Neural progenitor cell (in vitro differentiated cells): ENCODE measurements around the gene CCNG1. TPM values are rescaled to one million over a fixed set of nuclear protein-coding genes. Genes with fewer than 3 reads are reported as not detected.

Experiments used
- DNase-seq: peaks from one replicate; pipeline ENCODE4 v3.0.0-alpha.2; 2016; ENCODE audit warnings: low spot score
- H2AFZ ChIP-seq: fragments of 200-600 bp; sonication (generic); replicated peaks from 2 replicates; pipeline ENCODE4 v1.6.1; 2016; ENCODE audit warnings: antibody characterized with exemption
- H3F3A ChIP-seq: fragments of 200-600 bp; sonication (generic); 2 replicates; pipeline ENCODE4 v1.6.1; 2016; ENCODE audit warnings: antibody characterized with exemption, low read depth
- H3K27ac ChIP-seq: fragments of 200-600 bp; sonication (generic); 2 replicates; pipeline ENCODE4 v1.5.1; 2016; ENCODE audit warnings: mild to moderate bottlenecking
- H3K27me3 ChIP-seq: fragments of 200-600 bp; sonication (generic); 2 replicates; pipeline ENCODE4 v1.6.1; 2016; ENCODE audit warnings: mild to moderate bottlenecking, moderate library complexity
- H3K36me3 ChIP-seq: fragments of 200-600 bp; sonication (generic); 2 replicates; pipeline ENCODE4 v1.5.1; 2016
- H3K4me1 ChIP-seq: fragments of 200-600 bp; sonication (generic); 2 replicates; pipeline ENCODE4 v1.6.1; 2016; ENCODE audit warnings: mixed run types
- H3K4me2 ChIP-seq: fragments of 200-600 bp; sonication (generic); 2 replicates; pipeline ENCODE4 v1.6.1; 2016
- H3K4me3 ChIP-seq: fragments of 200-600 bp; sonication (generic); 2 replicates; pipeline ENCODE4 v1.5.1; 2016
- H3K79me2 ChIP-seq: fragments of 200-600 bp; sonication (generic); 2 replicates; pipeline ENCODE4 v1.6.1; 2016; ENCODE audit warnings: low read depth
- H3K9ac ChIP-seq: fragments of 200-600 bp; sonication (generic); 2 replicates; pipeline ENCODE4 v1.6.1; 2016
- H3K9me3 ChIP-seq: fragments of 200-600 bp; sonication (generic); 2 replicates; pipeline ENCODE4 v1.5.1; 2016; ENCODE audit warnings: low read depth
- H4K20me1 ChIP-seq: fragments of 200-600 bp; sonication (generic); 2 replicates; pipeline ENCODE4 v1.6.1; 2016; ENCODE audit warnings: low read depth
- H3K27ac Mint-ChIP-seq: 3 replicates; pipeline ENCODE4 v1.8.0; 2021; ENCODE audit warnings: mixed read lengths
- H3K27me3 Mint-ChIP-seq: 2 replicates; pipeline ENCODE4 v1.8.0; 2022; ENCODE audit warnings: low read depth, mild to moderate bottlenecking, inconsistent platforms, moderate library complexity, mixed read lengths; ENCODE audit not compliant: insufficient read depth
- H3K36me3 Mint-ChIP-seq: 3 replicates; pipeline ENCODE4 v1.8.0; 2021; ENCODE audit warnings: mixed read lengths
- H3K4me1 Mint-ChIP-seq: 3 replicates; pipeline ENCODE4 v1.8.0; 2021; ENCODE audit warnings: mixed read lengths
- H3K4me3 Mint-ChIP-seq: 3 replicates; pipeline ENCODE4 v1.8.0; 2021; ENCODE audit warnings: mild to moderate bottlenecking, moderate library complexity, mixed read lengths
- H3K9me3 Mint-ChIP-seq: 3 replicates; pipeline ENCODE4 v1.8.0; 2020; ENCODE audit warnings: mixed read lengths
- CTCF ChIP-seq: fragments of 200-600 bp; sonication (generic); IDR thresholded peaks from 2 replicates; pipeline ENCODE4 v1.5.1; 2017; ENCODE audit warnings: antibody characterized with exemption, mild to moderate bottlenecking
- EZH2 ChIP-seq: fragments of 200-600 bp; sonication (generic); IDR thresholded peaks from 2 replicates; pipeline ENCODE4 v1.6.1; 2017; ENCODE audit warnings: antibody characterized with exemption, mild to moderate bottlenecking, moderate library complexity
- EZH2phosphoT487 ChIP-seq: fragments of 200-600 bp; sonication (generic); IDR thresholded peaks from 2 replicates; pipeline ENCODE4 v1.6.1; 2017; ENCODE audit warnings: antibody characterized with exemption
- total RNA-seq: library from RNA; depleted of rRNA; stranded (reverse); fragments of >200 nt; gene quantifications from 2 replicates; pipeline ENCODE4 v1.2.3, GENCODE V29; 2015; ENCODE audit warnings: low replicate concordance

CCNG1 gene
- total RNA-seq, 1 donor from 2014 or later = 933 TPM

- H3K4me1 Mint-ChIP-seq = peaks cover 18% of the 10 kb centered on the region
Observed at GRCh38 chr5:163432544-163432943, 4.9 kb upstream of the CCNG1 start.

GRCh38 chr5:163433271-163433670 is 4.1 kb upstream of the CCNG1 start:
- H2AFZ ChIP-seq = no peak overlapping the region
- no peak overlapping the region for H3K4me3 ChIP-seq
- no peaks in the 10 kb centered on the region for H3K27me3 ChIP-seq
- peaks cover 13% of the 10 kb centered on the region for H3K79me2 ChIP-seq
- peaks cover 4% of the 10 kb centered on the region for H4K20me1 ChIP-seq
- no peaks in the 10 kb centered on the region for H3K9me3 Mint-ChIP-seq
- TF ChIP-seq EZH2phosphoT487 (no peak), CTCF (no peak), EZH2 (no peak)
- peak; percentile 64 for DNase-seq
- no peak overlapping the region for H3K9ac ChIP-seq
- H3K27ac Mint-ChIP-seq = no peak overlapping the region
- H3K27me3 Mint-ChIP-seq = no peaks in the 10 kb centered on the region
- peak overlapping the region; percentile 59 for H3K4me2 ChIP-seq
- H3K4me3 Mint-ChIP-seq = no peak overlapping the region
- H3K36me3 ChIP-seq = no peaks in the 10 kb centered on the region
- H3F3A ChIP-seq = peaks cover 19% of the 10 kb centered on the region
- peaks cover 22% of the 10 kb centered on the region for H3K4me1 Mint-ChIP-seq
- peaks cover 2% of the 10 kb centered on the region for H3K36me3 Mint-ChIP-seq
- H3K9me3 ChIP-seq = no peaks in the 10 kb centered on the region
- H3K27ac ChIP-seq = no peak overlapping the region
- peaks cover 24% of the 10 kb centered on the region for H3K4me1 ChIP-seq

More at GRCh38 chr5:163432544-163432943, 4.9 kb upstream of the CCNG1 start:
- Histone ChIP-seq H3K79me2 (peaks cover 6% of the 10 kb centered on the region), H3K4me3 (no peak overlapping the region), H4K20me1 (no peaks in the 10 kb centered on the region), H2AFZ (no peak overlapping the region), H3K9ac (no peak overlapping the region), H3K27ac (no peak overlapping the region), H3F3A (peaks cover 11% of the 10 kb centered on the region), H3K4me2 (no peak overlapping the region), H3K9me3 (no peaks in the 10 kb centered on the region), H3K4me1 (peaks cover 24% of the 10 kb centered on the region), H3K27me3 (no peaks in the 10 kb centered on the region), H3K36me3 (no peaks in the 10 kb centered on the region)
- Mint-ChIP-seq H3K36me3 (no peaks in the 10 kb centered on the region), H3K4me3 (no peak overlapping the region), H3K27ac (no peak overlapping the region), H3K9me3 (no peaks in the 10 kb centered on the region), H3K27me3 (no peaks in the 10 kb centered on the region)
- TF ChIP-seq CTCF = no peak
- TF ChIP-seq EZH2 = no peak
- no peak for TF ChIP-seq EZH2phosphoT487
- no peak for DNase-seq

- no peak overlapping the region for H2AFZ ChIP-seq
- no peak for DNase-seq
- no peaks in the 10 kb centered on the region for H3K9me3 ChIP-seq
- H3K36me3 Mint-ChIP-seq = peaks cover 2% of the 10 kb centered on the region
- H3K79me2 ChIP-seq = peaks cover 25% of the 10 kb centered on the region
- H3F3A ChIP-seq = peaks cover 23% of the 10 kb centered on the region
- H3K27me3 Mint-ChIP-seq = no peaks in the 10 kb centered on the region
- H4K20me1 ChIP-seq = peaks cover 16% of the 10 kb centered on the region
- no peak overlapping the region for H3K4me3 ChIP-seq
- H3K4me3 Mint-ChIP-seq = no peak overlapping the region
- peak overlapping the region; percentile 9 for H3K4me2 ChIP-seq
- H3K27me3 ChIP-seq = no peaks in the 10 kb centered on the region
- H3K27ac ChIP-seq = no peak overlapping the region
- peaks cover 32% of the 10 kb centered on the region for H3K4me1 Mint-ChIP-seq
- no peak for TF ChIP-seq EZH2
- no peak for TF ChIP-seq EZH2phosphoT487
- no peak for TF ChIP-seq CTCF
- H3K36me3 ChIP-seq = no peaks in the 10 kb centered on the region
- peaks cover 28% of the 10 kb centered on the region for H3K4me1 ChIP-seq
- no peaks in the 10 kb centered on the region for H3K9me3 Mint-ChIP-seq
- H3K9ac ChIP-seq = no peak overlapping the region
- no peak overlapping the region for H3K27ac Mint-ChIP-seq
Observed at GRCh38 chr5:163434401-163434866, 3.0 kb upstream of the CCNG1 start.
